Ishikawa (cell line): Measurements from ENCODE around the gene BRICD5.

ENCODE experiments used
- EP300 ChIP-seq: IDR thresholded peaks from 2 replicates; pipeline ENCODE4 v1.6.1; 2012; ENCODE audit warnings: borderline replicate concordance
- MAX ChIP-seq: IDR thresholded peaks from 2 replicates; pipeline ENCODE4 v1.6.1; 2012
- NFIC ChIP-seq: IDR thresholded peaks from 2 replicates; pipeline ENCODE4 v1.6.1; 2012
- TAF1 ChIP-seq: IDR thresholded peaks from 2 replicates; pipeline ENCODE4 v1.6.1; 2012; ENCODE audit warnings: low read depth, mild to moderate bottlenecking
- YY1 ChIP-seq: IDR thresholded peaks from 2 replicates; pipeline ENCODE4 v1.6.1; 2012; ENCODE audit warnings: low read depth

- no peak for TF ChIP-seq TAF1
- TF ChIP-seq NFIC = no peak
- no peak for TF ChIP-seq MAX
- TF ChIP-seq YY1 = no peak
- TF ChIP-seq EP300 = no peak
These were observed 2.0 kb upstream of the BRICD5 start for GRCh38 chr16:2212362-2213324.
